ENCODE measurements around the gene KDM4C.

The KDM4C gene

DNA sequence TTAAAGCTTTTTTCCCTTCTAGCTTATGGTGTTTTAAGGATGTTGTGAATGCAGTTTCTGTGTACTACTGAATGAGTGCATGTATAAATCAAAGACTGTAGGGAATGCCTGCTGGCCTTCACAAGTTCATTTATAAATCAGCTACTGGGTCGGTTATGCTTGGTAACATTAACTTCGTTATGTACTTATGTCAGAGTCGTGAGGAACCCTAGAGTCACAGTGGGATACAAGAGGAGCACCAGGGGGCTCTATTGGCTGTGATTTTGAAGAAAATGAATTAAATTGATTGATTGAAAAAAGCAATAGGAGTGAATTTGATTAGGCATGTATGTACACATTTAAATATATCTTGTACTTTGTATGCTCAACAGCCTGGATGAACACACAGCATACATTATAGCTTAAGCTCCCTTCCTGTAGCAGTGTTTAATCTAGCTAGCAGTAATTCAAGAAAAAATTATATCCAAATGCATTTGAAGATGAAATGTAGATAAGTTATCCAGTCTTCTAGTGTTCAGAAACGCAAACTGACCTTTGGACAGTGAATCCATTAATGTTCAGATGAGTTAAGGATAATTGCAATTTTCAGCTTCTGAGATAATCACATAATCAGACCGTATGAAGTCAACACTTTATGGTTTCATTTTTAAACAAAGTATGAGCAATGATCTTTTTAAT, 204.2 kb downstream of the KDM4C start:
- H3K27me3 ChIP-seq (ENCODE audit: insufficient read depth, low read length, poor library complexity), result no peaks in the 10 kb centered on the region
- no peak for ATAC-seq (ENCODE audit: insufficient read depth, low read depth)
- no peak overlapping the region for H3K9ac ChIP-seq (ENCODE audit: low read depth, low read length)

DNA sequence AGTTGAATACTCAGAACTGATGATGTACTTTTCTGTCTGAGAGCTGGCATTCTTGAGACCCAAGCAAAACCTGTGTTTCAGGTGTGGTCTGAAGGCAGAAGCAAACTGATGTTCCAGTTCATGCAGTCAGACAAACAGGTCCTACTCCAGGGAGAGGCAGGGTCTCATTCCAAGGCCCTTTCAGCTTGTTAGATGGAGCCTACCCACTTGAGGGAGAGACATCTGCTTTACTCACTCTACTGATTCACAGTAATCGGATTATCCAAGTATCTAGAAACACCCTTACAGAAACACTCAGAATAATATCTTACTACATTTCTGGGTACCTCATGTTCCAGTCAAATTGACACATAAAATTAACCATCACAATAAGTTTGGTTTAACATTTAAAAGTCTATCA, 207.8 kb downstream of the KDM4C start:
- no peak overlapping the region for H2AFZ ChIP-seq (ENCODE audit: low read depth, low read length)
- H3K36me3 ChIP-seq (ENCODE audit: insufficient read depth, low read length), result no peaks in the 10 kb centered on the region
- no peak overlapping the region for H3K4me3 ChIP-seq (ENCODE audit: low read depth in 1 of 2, low read length in 2 of 2)
- H3K4me2 ChIP-seq (ENCODE audit: insufficient read depth, low read length), result no peak overlapping the region
- no peak overlapping the region for H3K27ac ChIP-seq (ENCODE audit: low read length)
- H3K79me2 ChIP-seq (ENCODE audit: insufficient read depth, low read length), result no peaks in the 10 kb centered on the region
- no peaks in the 10 kb centered on the region for H4K20me1 ChIP-seq (ENCODE audit: insufficient read depth, low read length)
- H3K9me3 ChIP-seq (ENCODE audit: insufficient read depth, low read length, severe bottlenecking), result no peaks in the 10 kb centered on the region
- TF ChIP-seq, protein P1, sequence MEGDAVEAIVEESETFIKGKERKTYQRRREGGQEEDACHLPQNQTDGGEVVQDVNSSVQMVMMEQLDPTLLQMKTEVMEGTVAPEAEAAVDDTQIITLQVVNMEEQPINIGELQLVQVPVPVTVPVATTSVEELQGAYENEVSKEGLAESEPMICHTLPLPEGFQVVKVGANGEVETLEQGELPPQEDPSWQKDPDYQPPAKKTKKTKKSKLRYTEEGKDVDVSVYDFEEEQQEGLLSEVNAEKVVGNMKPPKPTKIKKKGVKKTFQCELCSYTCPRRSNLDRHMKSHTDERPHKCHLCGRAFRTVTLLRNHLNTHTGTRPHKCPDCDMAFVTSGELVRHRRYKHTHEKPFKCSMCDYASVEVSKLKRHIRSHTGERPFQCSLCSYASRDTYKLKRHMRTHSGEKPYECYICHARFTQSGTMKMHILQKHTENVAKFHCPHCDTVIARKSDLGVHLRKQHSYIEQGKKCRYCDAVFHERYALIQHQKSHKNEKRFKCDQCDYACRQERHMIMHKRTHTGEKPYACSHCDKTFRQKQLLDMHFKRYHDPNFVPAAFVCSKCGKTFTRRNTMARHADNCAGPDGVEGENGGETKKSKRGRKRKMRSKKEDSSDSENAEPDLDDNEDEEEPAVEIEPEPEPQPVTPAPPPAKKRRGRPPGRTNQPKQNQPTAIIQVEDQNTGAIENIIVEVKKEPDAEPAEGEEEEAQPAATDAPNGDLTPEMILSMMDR (IDR thresholded peaks at IDR 0.05; ENCODE audit: borderline replicate concordance, extremely low read depth, low read length, poor library complexity, severe bottlenecking), result no peak
- no peak for TF ChIP-seq EZH2 (IDR thresholded peaks at IDR 0.05; ENCODE audit: borderline replicate concordance, low read depth, low read length, severe bottlenecking)
- no peak for ATAC-seq (ENCODE audit: insufficient read depth, low read depth)
- DNase-seq, result no peak
- H3K4me1 ChIP-seq (ENCODE audit: insufficient read depth, low read length), result no peaks in the 10 kb centered on the region
- H3K9ac ChIP-seq (ENCODE audit: low read depth, low read length), result no peak overlapping the region
- H3K27me3 ChIP-seq (ENCODE audit: insufficient read depth, low read length, poor library complexity), result no peaks in the 10 kb centered on the region

More for the DNA sequence above, 204.2 kb downstream of the KDM4C start:
- Histone ChIP-seq H3K9me3 (ENCODE audit: insufficient read depth, low read length, severe bottlenecking) (no peaks in the 10 kb centered on the region), H4K20me1 (ENCODE audit: insufficient read depth, low read length) (no peaks in the 10 kb centered on the region), H3K27ac (ENCODE audit: low read length) (no peak overlapping the region), H3K36me3 (ENCODE audit: insufficient read depth, low read length) (no peaks in the 10 kb centered on the region; the same call in 1 of the 2 replicates), H3K4me1 (ENCODE audit: insufficient read depth, low read length) (no peaks in the 10 kb centered on the region), H3K4me2 (ENCODE audit: insufficient read depth, low read length) (no peak overlapping the region), H3K4me3 (ENCODE audit: low read depth in 1 of 2, low read length in 2 of 2) (no peak overlapping the region), H3K79me2 (ENCODE audit: insufficient read depth, low read length) (no peaks in the 10 kb centered on the region), H2AFZ (ENCODE audit: low read depth, low read length) (no peak overlapping the region)
- DNase-seq, result no peak
- no peak for TF ChIP-seq EZH2 (IDR thresholded peaks at IDR 0.05; ENCODE audit: borderline replicate concordance, low read depth, low read length, severe bottlenecking)
- TF ChIP-seq, protein P1 (IDR thresholded peaks at IDR 0.05; ENCODE audit: borderline replicate concordance, extremely low read depth, low read length, poor library complexity, severe bottlenecking), result no peak

DNA sequence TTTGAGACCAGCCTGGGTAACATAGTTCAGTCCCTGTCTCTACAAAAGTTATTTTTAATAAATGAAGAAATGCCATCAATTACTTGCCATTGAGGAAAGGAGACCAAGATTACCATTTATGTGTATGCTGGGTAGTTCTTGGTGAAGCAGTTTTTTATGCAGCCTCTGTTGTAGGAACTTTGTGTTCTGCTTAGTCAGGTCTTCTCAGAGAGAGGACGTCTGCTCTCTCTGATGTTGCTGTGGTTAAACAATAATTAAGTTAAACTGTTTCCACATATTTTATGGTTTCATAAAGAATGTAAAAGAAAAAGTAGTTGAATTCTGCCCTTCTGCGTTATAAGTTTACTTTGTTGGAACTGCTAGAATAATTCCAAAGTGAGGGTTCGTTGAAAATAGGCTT, 210.5 kb downstream of the KDM4C start:
- Histone ChIP-seq H3K4me3 (ENCODE audit: low read depth in 1 of 2, low read length in 2 of 2) (no peak overlapping the region), H3K9me3 (ENCODE audit: insufficient read depth, low read length, severe bottlenecking) (no peaks in the 10 kb centered on the region), H2AFZ (ENCODE audit: low read depth, low read length) (no peak overlapping the region), H3K9ac (ENCODE audit: low read depth, low read length) (no peak overlapping the region), H3K4me2 (ENCODE audit: insufficient read depth, low read length) (no peak overlapping the region), H4K20me1 (ENCODE audit: insufficient read depth, low read length) (no peaks in the 10 kb centered on the region), H3K4me1 (ENCODE audit: insufficient read depth, low read length) (no peaks in the 10 kb centered on the region), H3K27ac (ENCODE audit: low read length) (no peak overlapping the region), H3K36me3 (ENCODE audit: insufficient read depth, low read length) (no peaks in the 10 kb centered on the region), H3K79me2 (ENCODE audit: insufficient read depth, low read length) (no peaks in the 10 kb centered on the region), H3K27me3 (ENCODE audit: insufficient read depth, low read length, poor library complexity) (no peaks in the 10 kb centered on the region)
- no peak for DNase-seq
- TF ChIP-seq, protein P1 (IDR thresholded peaks at IDR 0.05; ENCODE audit: borderline replicate concordance, extremely low read depth, low read length, poor library complexity, severe bottlenecking), result no peak
- no peak for TF ChIP-seq EZH2 (IDR thresholded peaks at IDR 0.05; ENCODE audit: borderline replicate concordance, low read depth, low read length, severe bottlenecking)
- ATAC-seq (ENCODE audit: insufficient read depth, low read depth), result no peak

Measured in DND-41 (cell line).